Mesothelial cell of epicardium (in vitro differentiated cells): Measurements from ENCODE around the gene CNGA3. TPM values are rescaled to one million over a fixed set of nuclear protein-coding genes. Genes with fewer than 3 reads are reported as not detected.
"Not testable (repeated sequence)": the region's sequence is repeated elsewhere in the genome, so short reads cannot be mapped to it uniquely, and the experiment has no call there.

Experiments
- DNase-seq, 2 experiments: peaks; one replicate each; pipeline ENCODE4 v3.0.0; 2021; ENCODE audit warnings: low spot score in 2 of 2; ENCODE audit not compliant: unreplicated experiment in 2 of 2
- H3K27ac Mint-ChIP-seq: 2 replicates; pipeline ENCODE4 v1.8.0; 2021; ENCODE audit warnings: mixed read lengths
- H3K27me3 Mint-ChIP-seq: 2 replicates; pipeline ENCODE4 v1.8.0; 2021; ENCODE audit warnings: low read depth, mixed read lengths
- H3K36me3 Mint-ChIP-seq: 2 replicates; pipeline ENCODE4 v1.8.0; 2021; ENCODE audit warnings: mixed read lengths
- H3K4me1 Mint-ChIP-seq: 2 replicates; pipeline ENCODE4 v1.8.0; 2021; ENCODE audit warnings: mixed read lengths
- H3K4me3 Mint-ChIP-seq: 2 replicates; pipeline ENCODE4 v1.8.0; 2021; ENCODE audit warnings: mild to moderate bottlenecking, moderate library complexity, mixed read lengths
- H3K9me3 Mint-ChIP-seq: 2 replicates; pipeline ENCODE4 v1.8.0; 2021; ENCODE audit warnings: mixed read lengths
- CTCF ChIP-seq: fragments of 200-600 bp; sonication (generic); IDR thresholded peaks from one replicate; pipeline ENCODE4 v1.5.0; 2021; ENCODE audit warnings: antibody characterized with exemption; ENCODE audit not compliant: unreplicated experiment
- total RNA-seq: library from RNA; stranded (reverse); gene quantifications from 3 replicates; pipeline ENCODE4 v1.2.1, GENCODE V29; 2021

The CNGA3 gene
- total RNA-seq, 1 donor from 2014 or later, result not detected

GRCh38 chr2:98403878-98404277 lies 57.6 kb downstream of the CNGA3 start:
- no peaks in the 10 kb centered on the region for H3K36me3 Mint-ChIP-seq
- no peak overlapping the region for H3K27ac Mint-ChIP-seq
- H3K9me3 Mint-ChIP-seq, result no peaks in the 10 kb centered on the region
- TF ChIP-seq CTCF, result no peak
- H3K4me1 Mint-ChIP-seq, result no peaks in the 10 kb centered on the region
- no peak overlapping the region for H3K4me3 Mint-ChIP-seq
- no peak for DNase-seq
- H3K27me3 Mint-ChIP-seq, result peaks cover 37% of the 10 kb centered on the region

DNA sequence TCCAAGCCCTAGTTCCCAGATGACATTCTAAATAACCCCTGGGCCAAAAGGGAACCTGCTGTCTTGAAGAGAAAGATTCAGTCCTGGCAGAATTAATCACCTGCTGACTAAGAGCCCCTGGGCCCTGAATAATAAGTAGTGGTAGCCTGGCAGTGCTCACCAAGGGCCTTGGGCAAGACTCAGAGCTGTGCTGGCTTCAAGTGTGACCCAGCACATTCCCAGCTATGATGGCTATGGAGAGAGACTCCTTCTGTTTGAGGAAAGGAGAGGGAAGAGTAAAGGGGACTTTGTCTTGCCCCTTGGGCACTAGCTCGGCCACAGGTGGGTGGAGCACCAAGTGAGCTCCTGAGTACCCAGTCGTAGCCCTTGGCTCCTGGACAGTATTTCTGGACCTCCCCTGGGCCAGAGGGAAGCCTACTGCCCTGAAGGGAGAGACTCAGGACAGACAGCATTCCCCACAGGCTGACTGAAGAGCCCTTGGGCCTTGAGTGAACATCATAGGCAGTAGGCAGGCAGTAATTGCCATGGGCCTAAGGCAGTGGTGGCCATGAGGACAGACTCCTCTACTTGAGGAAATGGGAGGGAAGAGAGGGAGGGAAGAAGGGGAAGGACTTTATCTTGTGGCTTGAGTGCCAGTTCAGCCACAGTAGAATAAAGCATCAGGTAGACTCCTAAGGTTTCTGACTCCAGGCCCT lies 58.4 kb downstream of the CNGA3 start:
- Mint-ChIP-seq H3K27me3 (peaks cover 30% of the 10 kb centered on the region), H3K9me3 (no peaks in the 10 kb centered on the region), H3K4me3 (no peak overlapping the region), H3K27ac (no peak overlapping the region), H3K36me3 (no peaks in the 10 kb centered on the region), H3K4me1 (no peaks in the 10 kb centered on the region)
- no peak for DNase-seq
- TF ChIP-seq CTCF, result no peak

GRCh38 chr2:98405301-98405700 lies 59.0 kb downstream of the CNGA3 start:
- no peak for DNase-seq
- TF ChIP-seq CTCF, result no peak
- H3K27me3 Mint-ChIP-seq, result peaks cover 28% of the 10 kb centered on the region
- H3K36me3 Mint-ChIP-seq, result no peaks in the 10 kb centered on the region
- no peaks in the 10 kb centered on the region for H3K9me3 Mint-ChIP-seq
- no peak overlapping the region for H3K4me3 Mint-ChIP-seq
- no peaks in the 10 kb centered on the region for H3K4me1 Mint-ChIP-seq
- no peak overlapping the region for H3K27ac Mint-ChIP-seq

DNA sequence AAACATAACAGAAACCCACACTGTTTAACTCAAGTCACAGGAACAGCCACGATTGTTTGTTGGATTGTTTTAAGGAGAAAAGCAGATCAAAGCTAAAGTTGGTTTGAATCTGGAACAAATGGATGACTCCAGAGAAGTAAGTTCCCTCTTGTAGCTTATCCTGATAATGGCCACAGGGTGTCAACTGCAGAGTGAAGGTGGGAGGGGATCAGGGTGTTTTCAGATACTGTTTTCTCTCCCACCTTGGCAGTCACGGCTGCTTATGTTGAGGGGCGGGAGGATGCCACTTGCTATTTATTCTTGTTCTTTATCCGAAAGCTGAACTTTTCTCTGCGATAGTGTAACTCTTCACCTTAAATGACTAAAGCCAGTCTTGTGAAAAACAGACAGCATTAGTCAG lies 61.9 kb downstream of the CNGA3 start:
- no peak overlapping the region for H3K4me3 Mint-ChIP-seq
- no peak for TF ChIP-seq CTCF
- no peaks in the 10 kb centered on the region for H3K9me3 Mint-ChIP-seq
- peaks cover 4% of the 10 kb centered on the region for H3K27me3 Mint-ChIP-seq
- no peak for DNase-seq
- H3K36me3 Mint-ChIP-seq, result no peaks in the 10 kb centered on the region
- peaks cover 4% of the 10 kb centered on the region for H3K4me1 Mint-ChIP-seq
- H3K27ac Mint-ChIP-seq, result no peak overlapping the region

DNA sequence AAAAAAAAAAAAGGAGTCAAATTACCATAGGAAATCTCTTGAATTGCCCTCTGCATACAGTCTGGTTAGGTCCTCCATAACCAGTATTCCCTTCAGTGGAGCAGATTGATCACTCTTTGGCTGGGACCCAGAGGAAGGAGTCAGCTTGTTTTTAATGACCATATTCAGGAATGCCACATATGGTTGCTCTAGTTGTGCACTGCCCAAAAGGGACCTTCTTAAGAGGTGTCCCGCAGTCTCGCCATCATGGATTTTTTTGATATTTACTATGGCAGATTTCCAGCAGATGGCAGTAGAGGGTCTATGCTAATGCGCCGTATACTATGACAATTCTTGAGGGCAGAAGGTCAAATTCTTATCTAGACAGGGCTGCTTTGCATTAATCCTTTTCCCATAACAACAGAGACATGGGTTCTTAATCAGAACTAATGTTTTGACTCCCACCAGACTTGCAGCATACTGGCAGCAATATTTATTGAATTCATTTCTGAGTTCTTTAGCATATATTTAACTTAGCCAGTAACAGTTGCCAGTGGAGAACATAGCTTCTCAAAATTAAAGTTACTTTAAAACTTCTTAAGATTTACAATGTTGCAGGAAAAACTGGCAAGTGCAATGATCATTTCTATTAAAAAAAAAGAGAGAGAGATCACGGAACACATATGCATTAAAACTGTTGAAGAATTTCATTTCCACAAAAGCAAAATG lies 66.6 kb downstream of the CNGA3 start:
- Mint-ChIP-seq H3K4me1 (peaks cover 5% of the 10 kb centered on the region), H3K36me3 (peaks cover 3% of the 10 kb centered on the region), H3K27ac (no peak overlapping the region), H3K4me3 (no peak overlapping the region), H3K27me3 (no peaks in the 10 kb centered on the region), H3K9me3 (peaks cover 8% of the 10 kb centered on the region)
- TF ChIP-seq CTCF, result peak; percentile 71
- DNase-seq, result no peak

- not testable (repeated sequence) for H3K36me3 Mint-ChIP-seq, H3K4me3 Mint-ChIP-seq, H3K4me1 Mint-ChIP-seq, H3K9me3 Mint-ChIP-seq, H3K27ac Mint-ChIP-seq, H3K27me3 Mint-ChIP-seq, DNase-seq
Observed at GRCh38 chr2:98414246-98414645, 68.0 kb downstream of the CNGA3 start.

DNA sequence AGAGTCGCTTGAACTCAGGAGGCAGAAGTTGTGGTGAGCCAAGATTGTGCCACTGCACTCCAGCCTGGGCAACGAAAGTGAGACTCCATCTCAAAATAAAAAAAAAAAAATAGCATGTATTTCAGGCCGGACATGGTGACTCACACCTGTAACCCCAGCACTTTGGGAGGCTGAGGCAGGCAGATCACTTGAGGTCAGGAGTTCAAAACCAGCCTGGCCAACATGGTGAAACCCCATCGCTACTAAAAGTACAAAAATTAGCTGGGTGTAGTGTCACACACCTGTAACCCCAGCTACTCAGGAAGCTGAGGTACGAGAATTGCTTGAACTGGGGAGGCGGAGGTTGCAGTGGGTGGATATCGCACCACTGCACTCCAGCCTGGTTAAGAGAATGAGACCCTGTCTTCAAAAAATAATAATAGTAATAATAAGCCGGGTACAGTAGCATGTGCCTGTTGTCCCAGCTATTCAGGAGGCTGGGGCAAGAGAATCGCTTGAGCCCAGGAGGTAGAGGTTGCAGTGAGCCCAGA lies 69.5 kb downstream of the CNGA3 start:
- H3K27me3 Mint-ChIP-seq, H3K36me3 Mint-ChIP-seq, DNase-seq, H3K9me3 Mint-ChIP-seq, H3K27ac Mint-ChIP-seq, H3K4me3 Mint-ChIP-seq, H3K4me1 Mint-ChIP-seq: not testable (repeated sequence)
